Thymus (tissue), 11 donors: ENCODE data around the gene SH3BP5. TPM values are rescaled to one million over a fixed set of nuclear protein-coding genes. Genes with fewer than 3 reads are reported as not detected.

ENCODE experiments used
- DNase-seq, 9 donors: peaks; one replicate each; pipeline ENCODE4 v3.0.0-alpha.2; 2013; ENCODE audit warnings: low spot score in 9 of 9, low read depth in 6 of 9, missing footprints in 1 of 9
- H3K27ac ChIP-seq, 2 donors: one replicate each; pipeline ENCODE4 v1.5.1; 2013; ENCODE audit warnings: control low read depth in 1 of 2, low read depth in 1 of 2, low read length in 1 of 2, mild to moderate bottlenecking in 1 of 2, moderate library complexity in 1 of 2
- H3K27me3 ChIP-seq, 2 donors: one replicate each; pipeline ENCODE4 v1.5.1; 2013; ENCODE audit warnings: low read length in 1 of 2; ENCODE audit not compliant: control insufficient read depth in 2 of 2, insufficient read depth in 1 of 2
- H3K36me3 ChIP-seq, 2 donors: one replicate each; pipeline ENCODE4 v1.5.1; 2013; ENCODE audit warnings: low read length in 1 of 2, mild to moderate bottlenecking in 1 of 2, moderate library complexity in 1 of 2; ENCODE audit not compliant: control insufficient read depth in 2 of 2, insufficient read depth in 2 of 2
- H3K4me1 ChIP-seq, 2 donors: one replicate each; pipeline ENCODE4 v1.5.1; 2013; ENCODE audit warnings: low read length in 2 of 2; ENCODE audit not compliant: control insufficient read depth in 2 of 2, insufficient read depth in 2 of 2
- H3K4me3 ChIP-seq, 2 donors: one replicate each; pipeline ENCODE4 v1.5.1; 2013; ENCODE audit warnings: low read length in 2 of 2, control low read depth in 1 of 2, mild to moderate bottlenecking in 1 of 2
- H3K9me3 ChIP-seq, 2 donors: one replicate each; pipeline ENCODE4 v1.5.1; 2013; ENCODE audit warnings: low read length in 1 of 2, mild to moderate bottlenecking in 1 of 2; ENCODE audit not compliant: control insufficient read depth in 2 of 2, insufficient read depth in 1 of 2
- WGBS: extraction: QIAGEN DNeasy Blood & Tissue Kit; methylation state at CpG from one replicate; pipeline ENCODE4 v1.1.7; 2013; 5-methylcytosine and 5-hydroxymethylcytosine counted together
- polyA plus RNA-seq: library from polyadenylated mRNA; stranded (reverse); fragments of 200-250 nt; gene quantifications from one replicate; pipeline ENCODE4 v1.2.3, GENCODE V29; 2013
- total RNA-seq: library from RNA; stranded (reverse); fragments of 120-200 nt; gene quantifications from one replicate; pipeline ENCODE4 v1.2.4, GENCODE V29; 2013
- donor health status: healthy.

Gene SH3BP5
- total and polyA plus RNA-seq, 2 donors = 29.1 to 64.3 TPM

GRCh38 chr3:15300323-15301078 is 31.9 kb downstream of the SH3BP5 start:
- H3K9me3 ChIP-seq = no peaks in the 10 kb centered on the region
- H3K27ac ChIP-seq = no peak overlapping the region
- H3K27me3 ChIP-seq = no peaks in the 10 kb centered on the region
- no peak for DNase-seq
- H3K4me3 ChIP-seq = no peak overlapping the region
- 77% methylated on average over 8 of the region's 8 CpGs for WGBS
- peaks cover 0 to 24% of the 10 kb centered on the region in 2 donors for H3K36me3 ChIP-seq
- H3K4me1 ChIP-seq = peaks cover 0 to 30% of the 10 kb centered on the region in 2 donors

- Histone ChIP-seq H3K9me3 (no peaks in the 10 kb centered on the region), H3K4me3 (no peak overlapping the region), H3K27me3 (no peaks in the 10 kb centered on the region), H3K27ac (no peak overlapping the region), H3K4me1 (peaks cover 0 to 29% of the 10 kb centered on the region in 2 donors), H3K36me3 (peaks cover 3 to 26% of the 10 kb centered on the region in 2 donors)
- 95% methylated on average over 3 of the region's 3 CpGs for WGBS
- no peak for DNase-seq
Observed at GRCh38 chr3:15299036-15299435, 33.4 kb downstream of the SH3BP5 start.

GRCh38 chr3:15298504-15298903 is 33.9 kb downstream of the SH3BP5 start:
- Histone ChIP-seq H3K27me3 (no peaks in the 10 kb centered on the region), H3K4me3 (no peak overlapping the region), H3K36me3 (peaks cover 3 to 22% of the 10 kb centered on the region in 2 donors), H3K4me1 (peaks cover 0 to 29% of the 10 kb centered on the region in 2 donors), H3K9me3 (no peaks in the 10 kb centered on the region), H3K27ac (no peak overlapping the region)
- 94% methylated on average over 3 of the region's 3 CpGs for WGBS
- DNase-seq = no peak

- DNase-seq = no peak
- Histone ChIP-seq H3K9me3 (no peaks in the 10 kb centered on the region), H3K27ac (no peak overlapping the region), H3K4me3 (no peak overlapping the region), H3K27me3 (no peaks in the 10 kb centered on the region), H3K4me1 (peaks cover 5 to 36% of the 10 kb centered on the region in 2 donors), H3K36me3 (peaks cover 3 to 16% of the 10 kb centered on the region in 2 donors)
- WGBS = 94% methylated on average over 4 of the region's 4 CpGs
Observed at GRCh38 chr3:15297608-15298350, 34.6 kb downstream of the SH3BP5 start.

- Histone ChIP-seq H3K27ac (no peak overlapping the region), H3K27me3 (no peaks in the 10 kb centered on the region), H3K4me3 (no peak overlapping the region), H3K36me3 (peaks cover 3% of the 10 kb centered on the region in 2 donors), H3K9me3 (no peaks in the 10 kb centered on the region), H3K4me1 (peaks cover 26 to 53% of the 10 kb centered on the region in 2 donors)
- 79% methylated on average over 6 of the region's 6 CpGs for WGBS
- no peak for DNase-seq
Observed at GRCh38 chr3:15295506-15295905, 36.9 kb downstream of the SH3BP5 start.

- Histone ChIP-seq H3K4me1 (peaks cover 28 to 54% of the 10 kb centered on the region in 2 donors), H3K27me3 (no peaks in the 10 kb centered on the region), H3K4me3 (no peak overlapping the region), H3K27ac (peak overlapping the region in 1 of 2 donors; percentile 58), H3K36me3 (peaks cover 3% of the 10 kb centered on the region in 2 donors), H3K9me3 (no peaks in the 10 kb centered on the region)
- DNase-seq = no peak
- WGBS = 93% methylated on average over 5 of the region's 5 CpGs
Observed at GRCh38 chr3:15294929-15295328, 37.5 kb downstream of the SH3BP5 start.

GRCh38 chr3:15292765-15293522 is 39.4 kb downstream of the SH3BP5 start:
- no peak for DNase-seq
- WGBS = 74% methylated on average over 13 of the region's 13 CpGs
- peaks cover 29 to 59% of the 10 kb centered on the region in 2 donors for H3K4me1 ChIP-seq

GRCh38 chr3:15291589-15292541 is 40.5 kb downstream of the SH3BP5 start:
- WGBS = 5% methylated on average over 6 of the region's 6 CpGs
- no peaks in the 10 kb centered on the region for H3K27me3 ChIP-seq
- peak overlapping the region; percentile 72 to 77 for H3K27ac ChIP-seq
- no peak overlapping the region for H3K4me3 ChIP-seq
- H3K9me3 ChIP-seq = no peaks in the 10 kb centered on the region
- H3K36me3 ChIP-seq = peaks cover 3 to 7% of the 10 kb centered on the region in 2 donors
- peak; percentile 43 to 90 (median 67) for DNase-seq
- peaks cover 29 to 52% of the 10 kb centered on the region in 2 donors for H3K4me1 ChIP-seq

More at GRCh38 chr3:15292765-15293522, 39.4 kb downstream of the SH3BP5 start:
- no peaks in the 10 kb centered on the region for H3K9me3 ChIP-seq
- no peaks in the 10 kb centered on the region for H3K27me3 ChIP-seq
- no peak overlapping the region for H3K4me3 ChIP-seq
- peaks cover 3 to 7% of the 10 kb centered on the region in 2 donors for H3K36me3 ChIP-seq
- peak overlapping the region in 1 of 2 donors; percentile 56 for H3K27ac ChIP-seq
